ENCODE data around the gene KCNIP3.
"Not testable (repeated sequence)": the region's sequence is repeated elsewhere in the genome, so short reads cannot be mapped to it uniquely, and the experiment has no call there.

Gene KCNIP3

GRCh38 chr2:95415561-95415960, 118.4 kb downstream of the KCNIP3 start:
- not testable (repeated sequence) for H4K8ac ChIP-seq (ENCODE audit: low read length); H2BK15ac ChIP-seq (ENCODE audit: low read depth, poor library complexity, severe bottlenecking); H2AFZ ChIP-seq (ENCODE audit: low read depth, low read length); H3K9ac ChIP-seq (ENCODE audit: low read length); H3K23ac ChIP-seq (ENCODE audit: low read length in 2 of 2); H3K18ac ChIP-seq (ENCODE audit: low read depth in 1 of 2, low read length in 2 of 2); H3K79me1 ChIP-seq (replicated peaks; ENCODE audit: low read length, poor library complexity, severe bottlenecking); H2BK12ac ChIP-seq (ENCODE audit: low read length in 2 of 2); H3K14ac ChIP-seq (ENCODE audit: low read length in 2 of 2); H3K4ac ChIP-seq (ENCODE audit: low read depth in 1 of 2, low read length in 2 of 2); H2BK120ac ChIP-seq (ENCODE audit: low read depth, low read length); H3K4me1 ChIP-seq (ENCODE audit: control insufficient read depth, insufficient read depth, low read depth, low read length); H4K91ac ChIP-seq (ENCODE audit: low read length); H3K4me3 ChIP-seq (ENCODE audit: insufficient read depth in 1 of 2, low read depth in 1 of 2, low read length in 2 of 2); H3K4me2 ChIP-seq (ENCODE audit: low read length, poor library complexity, severe bottlenecking); H3K27ac ChIP-seq (ENCODE audit: low read length, poor library complexity, severe bottlenecking); DNase-seq; H2AK5ac ChIP-seq (ENCODE audit: low read length, severe bottlenecking); H2BK5ac ChIP-seq (ENCODE audit: low read depth, low read length, poor library complexity, severe bottlenecking); H3K27me3 ChIP-seq (ENCODE audit: control insufficient read depth in 1 of 2, insufficient read depth in 1 of 2, low read length in 2 of 2); H3K9me3 ChIP-seq (ENCODE audit: control insufficient read depth, low read length)
- WGBS: 94% methylated on average over 12 of the region's 16 CpGs
- H3K36me3 ChIP-seq (ENCODE audit: control insufficient read depth in 1 of 2, insufficient read depth in 2 of 2, low read depth in 1 of 2, low read length in 2 of 2): peaks cover 0 to 30% of the 10 kb centered on the region in 2 experiments

- not testable (repeated sequence) for H3K4me1 ChIP-seq (ENCODE audit: control insufficient read depth, insufficient read depth, low read depth, low read length); H3K9me3 ChIP-seq (ENCODE audit: control insufficient read depth, low read length); H2BK5ac ChIP-seq (ENCODE audit: low read depth, low read length, poor library complexity, severe bottlenecking); H3K27me3 ChIP-seq (ENCODE audit: control insufficient read depth in 1 of 2, insufficient read depth in 1 of 2, low read length in 2 of 2); H3K9ac ChIP-seq (ENCODE audit: low read length); H4K8ac ChIP-seq (ENCODE audit: low read length); DNase-seq; H3K36me3 ChIP-seq (ENCODE audit: control insufficient read depth in 1 of 2, insufficient read depth in 2 of 2, low read depth in 1 of 2, low read length in 2 of 2); H2BK120ac ChIP-seq (ENCODE audit: low read depth, low read length); H3K14ac ChIP-seq (ENCODE audit: low read length in 2 of 2); H3K18ac ChIP-seq (ENCODE audit: low read depth in 1 of 2, low read length in 2 of 2); H2BK15ac ChIP-seq (ENCODE audit: low read depth, poor library complexity, severe bottlenecking); H2BK12ac ChIP-seq (ENCODE audit: low read length in 2 of 2); H3K4ac ChIP-seq (ENCODE audit: low read depth in 1 of 2, low read length in 2 of 2); H2AFZ ChIP-seq (ENCODE audit: low read depth, low read length); H2AK5ac ChIP-seq (ENCODE audit: low read length, severe bottlenecking); H3K27ac ChIP-seq (ENCODE audit: low read length, poor library complexity, severe bottlenecking); H3K4me3 ChIP-seq (ENCODE audit: insufficient read depth in 1 of 2, low read depth in 1 of 2, low read length in 2 of 2); H4K91ac ChIP-seq (ENCODE audit: low read length); H3K23ac ChIP-seq (ENCODE audit: low read length in 2 of 2); H3K79me1 ChIP-seq (replicated peaks; ENCODE audit: low read length, poor library complexity, severe bottlenecking); H3K4me2 ChIP-seq (ENCODE audit: low read length, poor library complexity, severe bottlenecking)
- no CpG with 5 or more reads among the region's 30 CpGs for WGBS
Measured at GRCh38 chr2:95427196-95427867, 130.2 kb downstream of the KCNIP3 start.

- not testable (repeated sequence) for H2BK12ac ChIP-seq (ENCODE audit: low read length in 2 of 2); H4K8ac ChIP-seq (ENCODE audit: low read length); H3K23ac ChIP-seq (ENCODE audit: low read length in 2 of 2); H3K27me3 ChIP-seq (ENCODE audit: control insufficient read depth in 1 of 2, insufficient read depth in 1 of 2, low read length in 2 of 2); DNase-seq; H3K4ac ChIP-seq (ENCODE audit: low read depth in 1 of 2, low read length in 2 of 2); H3K4me2 ChIP-seq (ENCODE audit: low read length, poor library complexity, severe bottlenecking); H3K4me3 ChIP-seq (ENCODE audit: insufficient read depth in 1 of 2, low read depth in 1 of 2, low read length in 2 of 2); H4K91ac ChIP-seq (ENCODE audit: low read length); H2BK5ac ChIP-seq (ENCODE audit: low read depth, low read length, poor library complexity, severe bottlenecking); H2BK120ac ChIP-seq (ENCODE audit: low read depth, low read length); H3K9ac ChIP-seq (ENCODE audit: low read length); H3K18ac ChIP-seq (ENCODE audit: low read depth in 1 of 2, low read length in 2 of 2); H2AFZ ChIP-seq (ENCODE audit: low read depth, low read length); H3K27ac ChIP-seq (ENCODE audit: low read length, poor library complexity, severe bottlenecking); H3K79me1 ChIP-seq (replicated peaks; ENCODE audit: low read length, poor library complexity, severe bottlenecking); H2AK5ac ChIP-seq (ENCODE audit: low read length, severe bottlenecking); H3K36me3 ChIP-seq (ENCODE audit: control insufficient read depth in 1 of 2, insufficient read depth in 2 of 2, low read depth in 1 of 2, low read length in 2 of 2); H2BK15ac ChIP-seq (ENCODE audit: low read depth, poor library complexity, severe bottlenecking); H3K14ac ChIP-seq (ENCODE audit: low read length in 2 of 2); H3K4me1 ChIP-seq (ENCODE audit: control insufficient read depth, insufficient read depth, low read depth, low read length); H3K9me3 ChIP-seq (ENCODE audit: control insufficient read depth, low read length)
- WGBS: no CpG with 5 or more reads among the region's 8 CpGs
Measured at GRCh38 chr2:95429748-95430467, 132.8 kb downstream of the KCNIP3 start.

GRCh38 chr2:95433373-95433772, 136.2 kb downstream of the KCNIP3 start:
- H3K4ac ChIP-seq (ENCODE audit: low read depth in 1 of 2, low read length in 2 of 2); H2BK5ac ChIP-seq (ENCODE audit: low read depth, low read length, poor library complexity, severe bottlenecking); H3K79me1 ChIP-seq (replicated peaks; ENCODE audit: low read length, poor library complexity, severe bottlenecking); H3K36me3 ChIP-seq (ENCODE audit: control insufficient read depth in 1 of 2, insufficient read depth in 2 of 2, low read depth in 1 of 2, low read length in 2 of 2); H2AFZ ChIP-seq (ENCODE audit: low read depth, low read length); H3K18ac ChIP-seq (ENCODE audit: low read depth in 1 of 2, low read length in 2 of 2); H3K23ac ChIP-seq (ENCODE audit: low read length in 2 of 2); H3K4me2 ChIP-seq (ENCODE audit: low read length, poor library complexity, severe bottlenecking); H2AK5ac ChIP-seq (ENCODE audit: low read length, severe bottlenecking); H2BK12ac ChIP-seq (ENCODE audit: low read length in 2 of 2); DNase-seq; H3K4me1 ChIP-seq (ENCODE audit: control insufficient read depth, insufficient read depth, low read depth, low read length); H3K14ac ChIP-seq (ENCODE audit: low read length in 2 of 2); H3K9ac ChIP-seq (ENCODE audit: low read length); H2BK15ac ChIP-seq (ENCODE audit: low read depth, poor library complexity, severe bottlenecking); H4K91ac ChIP-seq (ENCODE audit: low read length); H3K27me3 ChIP-seq (ENCODE audit: control insufficient read depth in 1 of 2, insufficient read depth in 1 of 2, low read length in 2 of 2); H3K4me3 ChIP-seq (ENCODE audit: insufficient read depth in 1 of 2, low read depth in 1 of 2, low read length in 2 of 2); H2BK120ac ChIP-seq (ENCODE audit: low read depth, low read length); H4K8ac ChIP-seq (ENCODE audit: low read length); H3K9me3 ChIP-seq (ENCODE audit: control insufficient read depth, low read length): not testable (repeated sequence)
- H3K27ac ChIP-seq (ENCODE audit: low read length, poor library complexity, severe bottlenecking): peak overlapping the region; percentile 82
- WGBS: no CpG with 5 or more reads among the region's 4 CpGs
